K562 (cell line): Measurements from ENCODE around the gene ZNF460. TPM values are rescaled to one million over a fixed set of nuclear protein-coding genes. Genes with fewer than 3 reads are reported as not detected.

Experiments used
- ATAC-seq: fragments of 200-7000 bp; cut with Tn5 transposase; 3 replicates; pipeline ENCODE4 v1.9.1; 2020; ENCODE audit warnings: moderate library complexity
- BruUV-seq: library from RNA; stranded (reverse); fragments of 400-500 nt; replicated peaks from 2 replicates; lab custom pipeline; 2021; lab: Mats Ljungman, UMichigan
- CTCF ChIA-PET: fragments of 300-600 bp; formaldehyde crosslinking; extraction: SDS; loops from one replicate; lab custom pipeline; 2021; ENCODE audit warnings: low intra/inter-chr PET ratio; lab: Yijun Ruan, JAX
- POLR2A ChIA-PET: fragments of 300-600, 350-650 bp; sonication (Branson Sonifier 250); formaldehyde crosslinking; extraction: SDS; loops from one replicate; lab custom pipeline; 2021; ENCODE audit warnings: antibody characterized with exemption, inconsistent platforms; lab: Yijun Ruan, JAX
- DNase-seq, 4 experiments: peaks; one replicate each; pipeline versions ENCODE4 v3.0.0 to v3.0.0-alpha.2; 2011 to 2018; ENCODE audit warnings: low spot score in 3 of 4, mixed read lengths in 3 of 4; ENCODE audit errors: extremely low read depth in 1 of 4
- FAIRE-seq: peaks from 2 replicates; lab custom pipeline; 2011; peaks lifted over from hg19 to GRCh38; lab: Jason Lieb, UNC
- H2AFZ ChIP-seq: 2 replicates; pipeline ENCODE4 v1.6.0; 2011; ENCODE audit warnings: low read depth, low read length, control low read depth, inconsistent platforms
- H3K27ac ChIP-seq: fragments of 200-600 bp; 3 replicates; pipeline ENCODE4 v1.8.0; 2011; ENCODE audit warnings: low read depth, mild to moderate bottlenecking, control low read depth, inconsistent platforms, low read length, moderate library complexity, mixed read lengths; ENCODE audit errors: extremely low read depth
- H3K27me3 ChIP-seq, 2 experiments: fragments of 300-600 bp in 1 of 2; 2 replicates in 1 of 2; 3 replicates in 1 of 2; pipeline versions ENCODE4 v1.6.0 to v1.8.0; 2011; ENCODE audit warnings: inconsistent platforms in 2 of 2, low read length in 2 of 2, mild to moderate bottlenecking in 1 of 2, mixed read lengths in 1 of 2, moderate library complexity in 1 of 2; ENCODE audit not compliant: control insufficient read depth in 2 of 2, insufficient read depth in 2 of 2
- H3K36me3 ChIP-seq: fragments of 300-600 bp; 3 replicates; pipeline ENCODE4 v1.8.0; 2011; ENCODE audit warnings: mild to moderate bottlenecking, low read length, inconsistent platforms; ENCODE audit not compliant: control insufficient read depth, insufficient read depth
- H3K4me1 ChIP-seq, 2 experiments: fragments of 200-600 bp in 1 of 2; replicated peaks in 1 of 2; 2 replicates in 1 of 2; 3 replicates in 1 of 2; pipeline versions ENCODE4 v1.5.1 to v1.8.0; 2011; ENCODE audit warnings: inconsistent platforms in 2 of 2, low read length in 2 of 2, mild to moderate bottlenecking in 1 of 2, mixed read lengths in 1 of 2, moderate library complexity in 1 of 2; ENCODE audit not compliant: control insufficient read depth in 2 of 2, insufficient read depth in 2 of 2
- H3K4me2 ChIP-seq: 2 replicates; pipeline ENCODE4 v1.6.1; 2011; ENCODE audit warnings: low read length, control low read depth, inconsistent platforms, mixed read lengths; ENCODE audit not compliant: insufficient read depth
- H3K4me3 ChIP-seq: fragments of 200-600 bp; sonication (generic), shearing (Covaris generic); 2 replicates; pipeline ENCODE4 v1.5.1; 2016; ENCODE audit warnings: control low read depth, inconsistent platforms
- H3K79me2 ChIP-seq: fragments of 200-600 bp; 3 replicates; pipeline ENCODE4 v1.8.0; 2011; ENCODE audit warnings: low read length, inconsistent platforms; ENCODE audit not compliant: control insufficient read depth, insufficient read depth
- H3K9ac ChIP-seq, 2 experiments: 2 replicates each; pipeline versions ENCODE4 v1.6.0 to v1.6.1; 2011; ENCODE audit warnings: low read depth in 2 of 2, low read length in 2 of 2, control low read depth in 1 of 2, inconsistent platforms in 1 of 2, mild to moderate bottlenecking in 1 of 2, mixed read lengths in 1 of 2; ENCODE audit not compliant: insufficient read depth in 1 of 2
- H3K9me1 ChIP-seq: one replicate; pipeline ENCODE4 v1.6.0; 2011; ENCODE audit warnings: inconsistent platforms, mild to moderate bottlenecking, low read length, moderate library complexity; ENCODE audit not compliant: control insufficient read depth, insufficient read depth
- H3K9me3 ChIP-seq: replicated peaks from 2 replicates; pipeline ENCODE4 v1.5.1; 2011; ENCODE audit warnings: low read depth, low read length, inconsistent platforms; ENCODE audit not compliant: control insufficient read depth, insufficient read depth
- H4K20me1 ChIP-seq: replicated peaks from 2 replicates; pipeline ENCODE4 v1.6.1; 2011; ENCODE audit warnings: low read length, inconsistent platforms, mixed read lengths; ENCODE audit not compliant: control insufficient read depth, insufficient read depth
- NFIC ChIP-seq: fragments of 450-650 bp; IDR thresholded peaks from 2 replicates; pipeline ENCODE4 v1.6.1; 2017; ENCODE audit warnings: mild to moderate bottlenecking, inconsistent platforms
- RFX7 ChIP-seq: fragments of 250-450 bp; sonication (Bioruptor Pico); IDR thresholded peaks from 2 replicates; pipeline ENCODE4 v1.5.1; 2021; ENCODE audit warnings: mild to moderate bottlenecking
- SPI1 ChIP-seq: IDR thresholded peaks from 2 replicates; pipeline ENCODE4 v1.6.1; 2011; ENCODE audit warnings: low read depth, low read length, control low read depth, borderline replicate concordance
- SRF ChIP-seq, 2 experiments: fragments of 250-450, 450-650 bp in 1 of 2; sonication (Bioruptor Pico) in 1 of 2; sonication (generic) in 1 of 2; formaldehyde crosslinking; IDR thresholded peaks; 2 replicates each; pipeline versions ENCODE4 v1.5.0 to v1.5.1; 2020 to 2022; ENCODE audit warnings: mild to moderate bottlenecking in 1 of 2, missing genetic modification reagents in 1 of 2
- WGBS: fragments of 100-300 bp; shearing (Covaris generic); methylation state at CpG from one replicate; pipeline ENCODE4 v1.1.6; 2016; ENCODE audit warnings: low coverage, mixed read lengths; ENCODE audit not compliant: insufficient coverage; ENCODE audit errors: missing lambda C conversion rate; 5-methylcytosine and 5-hydroxymethylcytosine counted together
- in situ Hi-C: fragments of 300-500 bp; cut with MboI; formaldehyde crosslinking; loops from 4 replicates; pipeline ENCODE4 v1.15.0; 2018; ENCODE audit warnings: inconsistent platforms, mixed read lengths
- intact Hi-C: fragments of 100-400 bp; cut with micrococcal nuclease; formaldehyde crosslinking; loops from 2 replicates; pipeline ENCODE4 v1.14.2; 2022
- polyA plus RNA-seq, 8 experiments: library from polyadenylated mRNA; depleted of rRNA in 4 of 8; stranded (reverse) in 5 of 8; unstranded in 3 of 8; fragments of >200 nt; fragmentation: Nextera tagmentation in 2 of 8; fragmentation: Illumina TruSeq in 1 of 8; extraction: Ambion mirVana in 2 of 8; extraction: Trizol in 1 of 8; gene quantifications; 2 replicates each; pipeline versions ENCODE4 v1.2.1 to v1.2.3, GENCODE V29; 2011 to 2014; ENCODE audit warnings: inconsistent platforms in 1 of 8, missing spikeins in 1 of 8
- total RNA-seq, 7 experiments: library from RNA; depleted of rRNA in 6 of 7; stranded (reverse); fragments of >200 nt in 6 of 7; fragmentation: Illumina TruSeq in 2 of 7; extraction: Trizol in 2 of 7; gene quantifications; 2 replicates each; pipeline versions ENCODE4 v1.2.1 to v1.2.3, GENCODE V29; 2011 to 2021; ENCODE audit warnings: low replicate concordance in 1 of 7

The ZNF460 gene
- total and polyA plus RNA-seq, 9 of the 15 experiments (the other 6 are each of a cell fraction or from before 2014, with no cell fraction given) = 0.45 to 36.2 (median 16.6) TPM

GRCh38 chr19:57280962-57281400 lies 696 bp downstream of the ZNF460 start:
- peaks cover 43% of the 10 kb centered on the region; the same call in 2 of the 3 replicates for H3K36me3 ChIP-seq
- H3K27me3 ChIP-seq = no peaks in the 10 kb centered on the region
- CTCF ChIA-PET = interaction anchor here (0.7 kb wide), 1 partner anchor 570 kb away, joined by 3 read pairs; no protein-coding TSS in a partner anchor
- BruUV-seq = no TSS peak
- intact Hi-C loops = loop anchor here (1.0 to 5.0 kb wide), 2 partner anchors 39 to 154 kb away; partner anchors contain the start of genes ZNF749 and ZNF805
- 3% methylated on average over 6 of the region's 6 CpGs for WGBS
- H2AFZ ChIP-seq = 0 out of 2 replicates have a peak overlapping the region, but pooled peaks have one; percentile 95
- H4K20me1 ChIP-seq = peaks cover 14% of the 10 kb centered on the region; the same call in 1 of the 2 replicates
- TF ChIP-seq RFX7 (CRISPR knock-in tag) = no peak
- peak in 1 of 2 experiments; percentile 45; a peak in 1 of 4 replicates for TF ChIP-seq SRF (CRISPR knock-in tag; IDR thresholded peaks at IDR 0.05)
- peak; percentile 87 for TF ChIP-seq NFIC
- peak; percentile 64 for TF ChIP-seq SPI1
- TF ChIP-seq, all 486 proteins: peak for 3
- Histone ChIP-seq H3K4me3 (peak overlapping the region; percentile 67), H3K9me1 (peaks cover 4% of the 10 kb centered on the region), H3K27ac (peak overlapping the region; percentile 99), H3K9me3 (no peaks in the 10 kb centered on the region), H3K9ac (peak overlapping the region; percentile 95 to 99), H3K4me1 (peaks cover 0 to 14% of the 10 kb centered on the region in 2 experiments; a peak in 3 of 5 replicates), H3K79me2 (peaks cover 62% of the 10 kb centered on the region), H3K4me2 (peak overlapping the region; percentile 97)
- POLR2A ChIA-PET = no interaction called here
- ATAC-seq = no peak
- FAIRE-seq = no peak
- in situ Hi-C loops = no loop called here
- DNase-seq = peak in 1 of 4 experiments; percentile 37
